SKM-1 (cell line): ENCODE results near the gene SIRPG.
"Not testable (repeated sequence)": the region's sequence is repeated elsewhere in the genome, so short reads cannot be mapped to it uniquely, and the experiment has no call there.

Experiments used
- DNase-seq: peaks from one replicate; lab custom pipeline; 2025; ENCODE audit not compliant: unreplicated experiment; lab: John Stamatoyannopoulos, UW

Gene SIRPG

GRCh38 chr20:1636621-1637020 is 21.0 kb downstream of the SIRPG start:
- no peak for DNase-seq

GRCh38 chr20:1635291-1635979 is 22.1 kb downstream of the SIRPG start:
- DNase-seq, result no peak

- DNase-seq, result no peak
Observed at GRCh38 chr20:1633535-1633934, 24.0 kb downstream of the SIRPG start.

- no peak for DNase-seq
Observed at GRCh38 chr20:1632178-1632577, 25.4 kb downstream of the SIRPG start.

GRCh38 chr20:1631309-1632151 is 26.0 kb downstream of the SIRPG start:
- DNase-seq, result no peak

GRCh38 chr20:1630186-1630585 is 27.4 kb downstream of the SIRPG start:
- no peak for DNase-seq

- no peak for DNase-seq
Observed at GRCh38 chr20:1629321-1629720, 28.3 kb downstream of the SIRPG start.

- DNase-seq, result no peak
Observed at GRCh38 chr20:1628621-1629020, 29.0 kb downstream of the SIRPG start.

- no peak for DNase-seq
Observed at GRCh38 chr20:1627200-1627550, 30.4 kb downstream of the SIRPG start.

- DNase-seq, result no peak
Observed at GRCh38 chr20:1626528-1627199, 30.9 kb downstream of the SIRPG start.

GRCh38 chr20:1625083-1625690 is 32.4 kb downstream of the SIRPG start:
- no peak for DNase-seq

GRCh38 chr20:1623501-1624205 is 33.9 kb downstream of the SIRPG start:
- DNase-seq, result no peak

GRCh38 chr20:1622450-1622849 is 35.1 kb downstream of the SIRPG start:
- DNase-seq, result peak; percentile 50

GRCh38 chr20:1621316-1621715 is 36.3 kb downstream of the SIRPG start:
- DNase-seq, result no peak

GRCh38 chr20:1619861-1620444 is 37.6 kb downstream of the SIRPG start, which contains the start of gene SIRPB1:
Gene SIRPB1, minus strand, starts transcription at chr20:1620009. Its CDS starts 65 bp downstream, at chr20:1619944.
- peak; percentile 71 for DNase-seq

- no peak for DNase-seq
Observed at GRCh38 chr20:1618954-1619540, 38.5 kb downstream of the SIRPG start.

- DNase-seq, result no peak
Observed at GRCh38 chr20:1618479-1618878, 39.1 kb downstream of the SIRPG start.

- no peak for DNase-seq
Observed at GRCh38 chr20:1616858-1617434, 40.6 kb downstream of the SIRPG start.

- DNase-seq, result not testable (repeated sequence)
Observed at GRCh38 chr20:1610404-1610803, 47.2 kb downstream of the SIRPG start.
